H1 (cell line): ENCODE results near the gene CFAP74. TPM values are rescaled to one million over a fixed set of nuclear protein-coding genes. Genes with fewer than 3 reads are reported as not detected.
A peak's percentile ranks its signal among the peaks of the same experiment; 100 is the strongest.

Source experiments
- CHD2 ChIP-seq: IDR thresholded peaks from 2 replicates; pipeline ENCODE4 v1.6.1; 2012; ENCODE audit warnings: low read length, improper control_type of control experiment
- MAX ChIP-seq: IDR thresholded peaks from 2 replicates; pipeline ENCODE4 v1.6.1; 2012; ENCODE audit warnings: inconsistent platforms
- NRF1 ChIP-seq: IDR thresholded peaks from 2 replicates; pipeline ENCODE4 v1.6.1; 2011; ENCODE audit warnings: mild to moderate bottlenecking, low read depth, low read length, improper control_type of control experiment
- RBBP5 ChIP-seq: IDR thresholded peaks from 2 replicates; pipeline ENCODE4 v1.7.1; 2012; ENCODE audit warnings: low read depth, mild to moderate bottlenecking, inconsistent platforms, low read length, moderate library complexity, borderline replicate concordance
- polyA plus RNA-seq, 7 experiments: library from polyadenylated mRNA; depleted of rRNA in 3 of 7; stranded (reverse) in 5 of 7; unstranded in 2 of 7; fragments of >200 nt in 5 of 7; fragments of 200-250 nt in 2 of 7; gene quantifications; 1 replicate in 5 of 7; 2 replicates in 1 of 7; 4 replicates in 1 of 7; pipeline versions ENCODE4 v1.2.1 to v1.2.3, GENCODE V29; 2011 to 2013; ENCODE audit warnings: missing spikeins in 2 of 7, mixed read lengths in 2 of 7
- total RNA-seq: library from RNA; stranded (reverse); fragmentation: NEBNext Ultra II Directional; extraction: Animal tissue kit (Norgen Biotek cat#: 25700); gene quantifications from 2 replicates; pipeline ENCODE4 v1.2.1, GENCODE V29; 2021

CFAP74 gene
- total and polyA plus RNA-seq, 2 of the 8 experiments (the other 6 are each of a cell fraction or from before 2014, with no cell fraction given), result 0.09 to 0.20 TPM

DNA sequence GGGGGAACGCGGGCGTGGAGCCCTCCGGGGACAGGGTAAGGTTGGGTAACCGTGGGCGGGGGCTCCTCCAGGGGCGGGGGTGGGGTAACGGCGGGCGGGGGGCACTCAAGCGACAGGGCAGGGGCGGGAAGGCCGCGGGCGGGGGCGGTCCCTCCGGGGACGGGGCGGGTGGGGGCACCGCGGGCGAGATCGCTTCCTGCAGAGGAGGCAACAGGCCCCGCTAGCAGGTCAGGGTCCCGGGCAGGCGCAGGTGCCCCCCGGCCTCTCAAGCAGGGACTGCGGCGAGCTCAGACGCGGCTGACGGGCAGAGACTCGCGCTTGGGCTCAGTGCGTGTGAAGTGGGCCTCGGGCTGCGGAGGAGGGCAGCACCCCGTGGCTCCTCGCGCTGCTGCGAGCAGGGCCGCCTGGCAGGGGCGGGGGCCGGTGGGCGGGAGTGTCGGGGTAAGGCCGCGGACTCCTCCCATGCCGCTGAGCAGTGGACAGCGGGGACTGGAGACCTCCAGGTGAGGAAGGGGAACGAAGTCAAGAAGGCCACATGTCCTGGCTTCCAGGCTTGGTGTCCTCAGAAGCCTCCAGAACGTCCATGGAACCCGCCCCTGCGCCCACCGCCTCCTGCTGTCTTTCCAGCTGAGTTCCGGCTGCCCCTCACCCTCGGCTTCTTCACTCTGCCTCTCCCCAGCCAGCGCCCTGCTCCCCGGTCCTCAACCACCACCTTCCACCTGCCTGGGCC lies 112.1 kb downstream of the CFAP74 start (continued):
- TF ChIP-seq NRF1 (no peak), CHD2 (no peak), RBBP5 (no peak; the same call in 1 of the 2 replicates), MAX (peak; percentile 32; the same call in 1 of the 2 replicates)
